ENCODE measurements around the gene RALGPS1. TPM values are rescaled to one million over a fixed set of nuclear protein-coding genes. Genes with fewer than 3 reads are reported as not detected.

RALGPS1 gene
- total RNA-seq, 4 donors from 2014 or later, result 27.3 to 42.1 (median 39.1) TPM

GRCh38 chr9:127181315-127181580 lies 266.7 kb downstream of the RALGPS1 start:
- intact Hi-C loops (cut with DNase I), result no loop called here
- Histone ChIP-seq H3K4me3 (replicated peaks in 1 of 3) (no peak overlapping the region), H3K4me1 (peaks cover 10 to 43% of the 10 kb centered on the region in 2 donors), H3K27ac (no peak overlapping the region), H3K9me3 (no peaks in the 10 kb centered on the region), H3K36me3 (no peaks in the 10 kb centered on the region), H3K27me3 (no peaks in the 10 kb centered on the region)
- TF ChIP-seq CTCF (IDR thresholded peaks at IDR 0.05), result no peak
- TF ChIP-seq POLR2A (IDR thresholded peaks at IDR 0.05), result no peak
- DNase-seq, result no peak
- 98 to 100% methylated on average over 3 of the region's 3 CpGs for WGBS, 2 donors

- no peak for DNase-seq
- Histone ChIP-seq H3K27ac (no peak overlapping the region), H3K9me3 (no peaks in the 10 kb centered on the region), H3K36me3 (no peaks in the 10 kb centered on the region), H3K27me3 (no peaks in the 10 kb centered on the region), H3K4me3 (replicated peaks in 1 of 3) (no peak overlapping the region), H3K4me1 (peaks cover 14 to 47% of the 10 kb centered on the region in 2 donors)
- intact Hi-C loops (cut with DNase I), result no loop called here
- no peak for TF ChIP-seq POLR2A (IDR thresholded peaks at IDR 0.05)
- no peak for TF ChIP-seq CTCF (IDR thresholded peaks at IDR 0.05)
- WGBS, 2 donors, result 94% methylated on average over 6 of the region's 6 CpGs
Measured at GRCh38 chr9:127181595-127182190, 267.1 kb downstream of the RALGPS1 start.

GRCh38 chr9:127182901-127183746 lies 268.5 kb downstream of the RALGPS1 start:
- no peaks in the 10 kb centered on the region for H3K9me3 ChIP-seq
- 91 to 96% methylated on average over 14 of the region's 14 CpGs for WGBS, 2 donors
- intact Hi-C loops (cut with DNase I), result no loop called here
- H3K4me3 ChIP-seq (replicated peaks in 1 of 3), result no peak overlapping the region
- peaks cover 28 to 50% of the 10 kb centered on the region in 2 donors for H3K4me1 ChIP-seq
- no peaks in the 10 kb centered on the region for H3K27me3 ChIP-seq
- no peak overlapping the region for H3K27ac ChIP-seq
- H3K36me3 ChIP-seq, result no peaks in the 10 kb centered on the region
- TF ChIP-seq POLR2A (IDR thresholded peaks at IDR 0.05), result no peak
- TF ChIP-seq CTCF (IDR thresholded peaks at IDR 0.05), result no peak
- no peak for DNase-seq

- TF ChIP-seq POLR2A (IDR thresholded peaks at IDR 0.05), result no peak
- TF ChIP-seq CTCF (IDR thresholded peaks at IDR 0.05), result no peak
- WGBS, 2 donors, result 93 to 95% methylated on average over 16 to 17 of the region's 17 CpGs
- peaks cover 33 to 50% of the 10 kb centered on the region in 2 donors for H3K4me1 ChIP-seq
- intact Hi-C loops (cut with DNase I), result no loop called here
- no peaks in the 10 kb centered on the region for H3K27me3 ChIP-seq
- DNase-seq, result no peak
- H3K27ac ChIP-seq, result no peak overlapping the region
- H3K36me3 ChIP-seq, result no peaks in the 10 kb centered on the region
- no peaks in the 10 kb centered on the region for H3K9me3 ChIP-seq
- H3K4me3 ChIP-seq (replicated peaks in 1 of 3), result no peak overlapping the region
Measured at GRCh38 chr9:127183814-127184582, 269.4 kb downstream of the RALGPS1 start.
